DMS 273 treated with DMSO at 0.1 percent for 48 hours (cell line): ENCODE results near the gene TSPAN32.
"Not testable (repeated sequence)": the region's sequence is repeated elsewhere in the genome, so short reads cannot be mapped to it uniquely, and the experiment has no call there.

Source experiments
- DNase-seq: peaks from one replicate; lab custom pipeline; 2025; lab: John Stamatoyannopoulos, UW

Gene TSPAN32

GRCh38 chr11:2267306-2267850, 34.4 kb upstream of the TSPAN32 start:
- no peak for DNase-seq

DNA sequence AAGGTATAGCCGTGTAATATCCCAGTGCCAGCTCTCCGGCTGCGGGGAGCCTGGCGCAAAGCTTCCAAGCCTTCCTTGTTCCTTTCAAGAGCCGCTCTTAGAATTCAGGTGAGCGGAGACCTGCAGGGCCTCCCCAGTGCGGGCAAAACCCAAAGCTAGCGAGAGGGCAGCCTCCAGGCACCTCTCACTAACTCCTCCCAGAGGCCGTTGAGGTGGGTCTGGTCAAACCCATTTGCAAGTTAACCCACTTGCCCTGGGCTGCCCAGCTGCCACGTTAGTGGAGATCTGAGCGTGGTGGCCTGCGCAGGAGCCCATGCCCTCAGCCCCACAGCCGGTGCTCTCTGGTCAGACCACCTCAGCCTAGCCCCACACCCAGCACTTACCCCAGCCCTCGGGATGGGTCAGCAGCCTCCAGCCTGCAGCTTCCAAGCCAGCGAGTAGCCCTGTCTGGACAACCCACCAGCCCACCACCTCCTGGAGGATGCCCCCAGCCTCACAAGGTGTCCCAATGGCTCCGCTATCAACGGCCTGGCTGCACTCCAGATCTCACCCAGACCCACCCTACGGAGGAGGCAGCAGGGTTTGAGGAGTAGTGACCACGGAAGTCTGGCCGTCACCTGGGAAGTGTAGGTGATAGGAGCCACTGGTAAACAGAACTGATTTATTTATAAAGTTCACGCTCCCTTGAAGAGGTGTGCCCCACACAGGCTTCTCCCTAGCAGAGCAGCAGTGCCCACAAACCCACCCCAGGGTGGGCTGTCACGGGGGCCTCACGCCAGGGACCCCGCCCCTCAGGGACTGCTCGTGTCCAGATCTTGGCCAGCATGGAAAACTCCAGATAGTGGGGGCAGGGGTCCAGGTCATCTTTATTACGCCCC, 33.7 kb upstream of the TSPAN32 start:
- no peak for DNase-seq

DNA sequence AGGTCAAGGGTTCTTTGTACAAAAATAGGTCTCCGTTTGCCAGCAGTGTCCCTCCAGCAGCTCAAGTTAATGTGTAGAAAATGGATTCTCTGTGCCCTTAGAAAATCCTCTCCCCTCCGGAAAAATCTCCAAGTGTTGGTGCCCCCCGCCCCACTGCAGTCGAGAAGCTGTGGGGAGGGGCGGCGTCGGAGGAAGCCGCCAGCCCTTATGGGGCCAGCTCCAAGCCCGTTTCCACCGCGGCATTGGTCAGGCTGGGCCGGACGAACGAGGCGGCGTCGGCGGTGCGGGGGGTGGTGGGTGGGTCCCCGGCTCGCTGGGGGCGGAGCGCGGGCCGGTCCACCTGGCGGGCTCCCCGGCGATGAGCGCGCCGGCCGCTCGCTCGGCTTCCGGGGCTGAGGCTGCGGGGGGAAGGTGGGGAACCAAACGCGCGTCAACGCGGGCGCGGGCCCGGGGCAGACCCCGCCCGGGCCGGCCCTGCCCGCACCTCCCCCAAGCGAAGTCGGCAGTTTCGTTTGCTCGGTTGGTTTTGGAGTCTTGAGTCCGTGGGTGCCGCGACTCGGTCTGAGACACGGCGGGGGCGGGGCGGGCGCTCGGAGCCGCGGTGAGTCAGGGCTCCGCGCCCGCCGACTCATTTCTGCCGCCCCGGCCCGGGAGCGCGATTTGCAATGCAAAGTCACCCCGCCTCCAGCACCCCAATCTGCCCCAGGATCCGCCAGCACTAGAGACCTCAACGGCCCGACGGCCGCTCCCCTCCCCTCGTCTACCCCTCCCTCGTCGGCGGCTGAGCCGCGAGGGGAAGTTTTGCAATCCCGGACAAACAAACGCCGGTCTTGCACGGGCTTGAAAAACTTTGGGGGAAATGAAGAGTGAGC, 32.8 kb upstream of the TSPAN32 start:
- DNase-seq = no peak

GRCh38 chr11:2269601-2270321, 32.1 kb upstream of the TSPAN32 start:
- DNase-seq = peak; percentile 1

DNA sequence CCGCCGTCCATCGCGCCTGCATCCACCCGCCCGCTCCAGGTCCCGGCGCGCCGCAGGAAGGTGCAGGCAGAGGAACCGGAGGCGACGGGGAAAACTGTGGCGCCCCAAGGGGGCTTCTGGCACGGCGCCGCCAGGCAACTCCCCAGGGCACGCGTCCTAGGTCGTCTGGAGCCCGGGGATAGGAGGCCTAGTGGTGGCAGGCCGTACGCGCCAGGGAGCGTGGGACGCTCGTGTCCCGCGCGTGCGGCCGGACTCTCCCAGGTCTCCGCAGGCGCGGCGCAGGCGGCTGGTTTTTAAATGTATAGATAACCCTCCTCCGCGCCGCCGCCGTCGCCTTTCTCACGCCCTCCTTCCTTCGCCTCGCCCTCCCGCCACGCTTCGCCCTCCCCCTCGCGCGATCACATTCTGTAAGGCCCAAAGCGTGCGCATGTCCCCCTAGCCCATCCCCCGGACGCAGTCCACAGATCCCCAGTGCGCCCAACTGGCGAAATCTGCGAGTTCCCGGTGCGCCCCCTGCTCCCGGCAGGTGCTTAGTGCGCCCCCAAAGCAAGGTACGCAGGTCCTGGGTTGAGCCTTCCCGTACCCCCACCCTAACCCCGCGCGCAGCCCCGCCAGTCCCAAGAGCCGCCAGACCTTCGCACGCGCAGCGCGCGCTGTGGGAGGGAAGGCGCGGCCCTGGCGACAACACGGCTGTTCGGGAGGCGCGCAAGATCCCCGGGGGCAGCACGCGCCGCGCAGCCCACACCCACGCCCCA, 31.3 kb upstream of the TSPAN32 start, which contains the start of gene ASCL2:
TSS of gene ASCL2 (minus strand) at position 267 of the 755 bp plus-strand sequence. CDS start at position 11, 256 bp downstream.
- DNase-seq = no peak

- DNase-seq = no peak
Observed at GRCh38 chr11:2271077-2271326, 30.8 kb upstream of the TSPAN32 start.

DNA sequence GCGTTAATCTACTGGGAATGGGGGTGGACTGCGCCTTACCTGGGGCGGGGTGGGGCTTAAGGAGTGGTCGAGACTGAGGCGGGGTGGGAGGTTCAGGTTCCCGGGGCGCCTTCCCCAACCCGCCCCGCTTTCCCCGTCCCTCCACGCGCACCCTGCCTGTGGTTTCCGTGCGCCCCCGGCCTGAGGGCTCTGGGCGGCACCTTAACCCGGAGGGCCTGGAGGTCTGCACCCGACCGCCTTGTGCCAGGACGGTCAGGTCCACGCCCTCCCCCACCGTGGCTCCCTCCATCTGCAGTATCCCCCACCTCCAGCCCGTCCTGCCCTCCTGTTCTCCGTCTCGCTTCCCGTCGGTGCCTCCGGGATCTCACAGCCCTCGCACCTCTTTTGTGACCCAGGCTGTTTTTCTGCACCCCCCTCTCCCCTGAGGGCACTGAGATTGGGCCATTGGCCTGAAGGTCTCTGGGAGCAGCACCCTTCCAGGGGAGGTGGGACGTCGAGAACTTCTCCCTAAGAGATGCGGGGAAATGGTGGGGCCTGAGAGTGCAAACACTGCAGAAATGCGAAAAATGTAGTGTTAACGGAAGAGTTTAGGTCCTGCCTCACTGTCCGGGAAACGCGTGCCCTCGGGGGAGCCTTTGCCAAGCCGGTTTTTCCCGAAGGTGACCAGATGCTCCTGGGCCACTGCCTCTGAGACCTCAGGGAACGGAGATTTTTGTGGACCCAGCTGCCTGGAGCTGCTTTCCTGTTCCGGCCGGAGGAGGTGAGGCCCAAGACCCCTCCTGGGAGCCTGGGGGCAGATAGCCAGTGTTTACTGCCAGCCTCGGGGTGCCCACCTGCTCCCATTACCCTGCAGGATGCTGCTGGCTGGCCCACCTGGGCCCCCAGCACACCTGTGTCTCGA, 30.2 kb upstream of the TSPAN32 start:
- DNase-seq = no peak

DNA sequence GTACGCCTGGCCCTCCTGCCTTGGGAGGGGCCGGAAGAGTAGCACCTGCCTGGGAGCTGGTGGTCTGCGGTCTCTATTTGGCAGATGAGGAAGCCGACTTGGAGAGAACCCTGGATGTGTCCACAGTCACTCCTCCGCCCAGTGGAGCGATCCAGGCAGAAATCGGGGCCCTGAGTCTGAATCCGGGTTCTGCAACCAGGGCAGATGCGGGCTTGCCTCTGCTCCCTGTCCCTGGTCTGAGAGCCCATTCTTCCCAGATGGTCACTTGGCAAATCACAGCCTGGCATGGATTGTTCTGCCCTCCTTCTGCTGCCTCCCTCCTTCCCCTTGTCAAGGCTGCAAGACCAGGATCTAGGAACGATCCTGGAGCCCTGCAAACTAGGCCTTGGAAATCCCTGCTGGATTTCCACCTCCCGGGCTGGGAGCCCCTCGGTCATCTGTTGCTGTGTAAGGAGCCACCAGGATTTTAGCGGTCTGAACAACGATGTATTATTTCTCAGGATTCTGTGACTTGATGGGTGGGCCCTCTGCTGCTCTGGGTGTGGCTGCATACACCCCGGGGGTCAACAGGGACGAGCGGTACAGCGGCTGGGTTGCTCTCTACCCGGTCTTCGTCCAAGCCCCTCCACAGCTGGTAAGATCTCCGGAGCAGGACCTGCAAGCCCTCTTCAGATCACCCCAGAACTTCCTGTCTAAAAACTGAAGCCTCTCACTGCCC, 29.4 kb upstream of the TSPAN32 start:
- DNase-seq = no peak

GRCh38 chr11:2272946-2273280, 28.9 kb upstream of the TSPAN32 start:
- DNase-seq = no peak

DNA sequence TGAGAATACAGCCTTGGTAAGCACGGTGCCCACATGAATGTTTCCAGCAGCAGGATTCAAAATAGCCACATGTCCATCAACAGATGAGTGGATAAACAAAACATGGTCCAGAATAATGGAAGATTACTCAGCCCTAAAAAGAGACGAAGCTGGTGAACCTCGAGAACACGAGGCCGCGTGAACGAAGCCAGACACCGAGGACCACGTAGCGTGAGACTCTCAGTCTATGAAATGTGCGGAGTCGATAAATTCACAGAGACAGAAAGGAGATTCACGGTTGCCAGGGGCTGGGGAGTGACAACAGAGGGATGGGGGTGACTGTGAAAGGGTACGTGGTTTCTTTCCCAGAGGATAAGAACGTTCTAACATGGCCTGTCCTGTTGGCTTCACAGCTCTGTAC, 28.5 kb upstream of the TSPAN32 start:
- DNase-seq = no peak

DNA sequence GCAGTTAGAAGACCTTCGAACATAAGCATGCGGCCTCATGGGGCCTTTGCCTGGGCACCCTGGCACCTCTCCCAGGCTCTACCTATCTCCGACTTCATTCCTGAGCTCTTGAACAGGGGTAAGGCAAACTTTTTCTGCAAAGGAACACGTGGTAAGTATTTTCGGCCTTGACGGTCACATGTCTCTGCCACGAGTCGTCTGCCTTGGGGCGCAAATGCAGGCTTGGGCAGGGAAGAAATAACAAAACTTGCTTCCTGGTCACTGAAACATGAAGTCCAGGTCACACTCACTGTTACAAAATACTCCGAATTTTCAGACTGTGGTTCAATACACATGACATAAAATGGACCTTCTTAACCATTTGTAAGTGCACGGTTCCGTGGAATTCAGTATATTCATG, 28.0 kb upstream of the TSPAN32 start:
- no peak for DNase-seq

GRCh38 chr11:2275334-2276279, 26.2 kb upstream of the TSPAN32 start:
- DNase-seq = no peak

- no peak for DNase-seq
Observed at GRCh38 chr11:2276280-2277007, 25.4 kb upstream of the TSPAN32 start.

- no peak for DNase-seq
Observed at GRCh38 chr11:2277008-2277346, 24.8 kb upstream of the TSPAN32 start.

GRCh38 chr11:2277933-2278523, 23.8 kb upstream of the TSPAN32 start:
- DNase-seq = no peak

GRCh38 chr11:2280208-2280607, 21.6 kb upstream of the TSPAN32 start:
- no peak for DNase-seq

DNA sequence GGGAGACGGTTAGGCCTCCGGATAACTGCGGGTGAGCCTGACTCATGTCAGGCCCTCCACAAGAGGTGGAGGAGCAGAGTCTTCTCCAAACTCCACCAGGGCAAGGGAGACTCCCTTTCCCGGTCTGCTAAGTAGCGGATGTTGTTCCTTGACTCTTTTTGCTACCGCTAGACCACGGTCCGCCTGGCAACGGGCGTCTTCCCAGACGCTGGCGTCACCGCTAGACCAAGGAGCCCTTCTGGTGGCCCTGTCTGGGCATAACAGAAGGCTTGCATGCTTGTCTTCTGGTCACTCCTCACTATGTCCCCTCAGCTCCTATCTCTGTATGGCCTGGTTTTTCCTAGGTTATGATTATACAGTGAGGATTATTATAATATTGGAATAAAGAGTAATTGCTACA, 15.5 kb upstream of the TSPAN32 start:
- DNase-seq = not testable (repeated sequence)

GRCh38 chr11:2287091-2287490, 14.7 kb upstream of the TSPAN32 start:
- DNase-seq = no peak
